Measurements from ENCODE around the gene SPAM1.

GRCh38 chr7:123879628-123880027 lies 45.4 kb upstream of the SPAM1 start:
- TF ChIP-seq GATA2 (IDR thresholded peaks at IDR 0.05; ENCODE audit: low read depth, low read length) (no peak), GATA3 (IDR thresholded peaks at IDR 0.05; ENCODE audit: low read depth, low read length) (no peak)

All from SH-SY5Y (cell line).